Loucy (cell line): ENCODE data around the gene BCL2L12.

ENCODE experiments used
- H2AFZ ChIP-seq: fragments of 200-600 bp; sonication (generic); 2 replicates; pipeline ENCODE4 v1.6.0; 2016; ENCODE audit warnings: antibody characterized with exemption, mild to moderate bottlenecking, low read length, moderate library complexity
- H3F3A ChIP-seq: fragments of 200-600 bp; 2 replicates; pipeline ENCODE4 v1.6.0; 2016; ENCODE audit warnings: antibody characterized with exemption, low read depth, mild to moderate bottlenecking
- H3K27me3 ChIP-seq: fragments of 200-600 bp; sonication (generic); 2 replicates; pipeline ENCODE4 v1.6.1; 2014; ENCODE audit warnings: low read length, mild to moderate bottlenecking; ENCODE audit not compliant: insufficient read depth, poor library complexity, severe bottlenecking
- H3K36me3 ChIP-seq: fragments of 200-600 bp; sonication (generic); 2 replicates; pipeline ENCODE4 v1.6.1; 2016; ENCODE audit warnings: low read length; ENCODE audit not compliant: insufficient read depth
- H3K4me1 ChIP-seq: fragments of 200-600 bp; sonication (generic); 2 replicates; pipeline ENCODE4 v1.5.1; 2014; ENCODE audit warnings: low read length, mild to moderate bottlenecking; ENCODE audit not compliant: insufficient read depth, poor library complexity, severe bottlenecking
- H3K4me2 ChIP-seq: fragments of 200-600 bp; sonication (generic); 2 replicates; pipeline ENCODE4 v1.6.0; 2014; ENCODE audit warnings: antibody characterized with exemption, low read length, low read depth, mild to moderate bottlenecking; ENCODE audit not compliant: poor library complexity, severe bottlenecking
- H3K4me3 ChIP-seq: fragments of 200-600 bp; sonication (generic); 2 replicates; pipeline ENCODE4 v1.5.1; 2014; ENCODE audit warnings: low read length, mild to moderate bottlenecking, mixed read lengths; ENCODE audit not compliant: poor library complexity, severe bottlenecking
- H3K79me2 ChIP-seq: fragments of 200-600 bp; sonication (generic); 2 replicates; pipeline ENCODE4 v1.6.1; 2014; ENCODE audit warnings: low read length; ENCODE audit not compliant: insufficient read depth
- H3K9ac ChIP-seq: fragments of 200-600 bp; sonication (generic); 2 replicates; pipeline ENCODE4 v1.6.0; 2014; ENCODE audit warnings: mild to moderate bottlenecking, low read depth, low read length, moderate library complexity; ENCODE audit not compliant: poor library complexity, severe bottlenecking
- H3K9me2 ChIP-seq: fragments of 200-600 bp; sonication (generic); replicated peaks from 2 replicates; pipeline ENCODE4 v1.6.1; 2016; ENCODE audit warnings: low read depth, low read length, mixed read lengths
- H3K9me3 ChIP-seq: fragments of 200-600 bp; sonication (generic); 2 replicates; pipeline ENCODE4 v1.6.1; 2014; ENCODE audit warnings: mild to moderate bottlenecking, antibody characterized with exemption, low read length, low read depth; ENCODE audit not compliant: insufficient read depth
- H4K20me1 ChIP-seq: fragments of 200-600 bp; sonication (generic); 2 replicates; pipeline ENCODE4 v1.6.0; 2014; ENCODE audit warnings: antibody characterized with exemption, low read length, mild to moderate bottlenecking; ENCODE audit not compliant: insufficient read depth, poor library complexity, severe bottlenecking
- EZH2phosphoT487 ChIP-seq: fragments of 200-600 bp; IDR thresholded peaks from 2 replicates; pipeline ENCODE4 v1.6.1; 2018; ENCODE audit warnings: antibody characterized with exemption, mild to moderate bottlenecking, moderate library complexity, borderline replicate concordance
- TF ChIP-seq, protein P1 (sequence below): fragments of 200-600 bp; sonication (generic); conservative IDR thresholded peaks from 2 replicates; pipeline ENCODE4 v1.5.1; 2014; ENCODE audit warnings: mild to moderate bottlenecking, antibody characterized with exemption, low read length

The BCL2L12 gene

DNA sequence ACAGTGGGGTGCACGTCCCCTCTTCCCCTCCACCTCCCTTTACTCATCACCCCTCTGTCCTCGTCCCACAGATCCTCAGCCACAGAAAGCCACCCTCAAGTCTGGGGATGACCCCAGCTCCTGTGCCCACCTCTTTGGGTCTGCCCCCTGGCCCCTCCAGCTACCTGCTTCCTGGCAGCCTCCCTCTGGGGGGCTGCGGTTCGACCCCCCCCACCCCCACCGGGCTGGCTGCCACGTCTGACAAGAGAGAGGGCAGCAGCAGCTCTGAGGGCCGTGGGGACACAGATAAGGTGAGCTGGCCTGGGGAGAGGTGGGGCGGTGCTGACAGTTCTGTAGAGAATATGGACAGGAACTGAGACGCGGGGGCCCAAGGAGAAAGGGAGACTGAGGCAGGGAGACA, 11.2 kb upstream of the BCL2L12 start:
- no peak for TF ChIP-seq EZH2phosphoT487
- TF ChIP-seq, protein P1, sequence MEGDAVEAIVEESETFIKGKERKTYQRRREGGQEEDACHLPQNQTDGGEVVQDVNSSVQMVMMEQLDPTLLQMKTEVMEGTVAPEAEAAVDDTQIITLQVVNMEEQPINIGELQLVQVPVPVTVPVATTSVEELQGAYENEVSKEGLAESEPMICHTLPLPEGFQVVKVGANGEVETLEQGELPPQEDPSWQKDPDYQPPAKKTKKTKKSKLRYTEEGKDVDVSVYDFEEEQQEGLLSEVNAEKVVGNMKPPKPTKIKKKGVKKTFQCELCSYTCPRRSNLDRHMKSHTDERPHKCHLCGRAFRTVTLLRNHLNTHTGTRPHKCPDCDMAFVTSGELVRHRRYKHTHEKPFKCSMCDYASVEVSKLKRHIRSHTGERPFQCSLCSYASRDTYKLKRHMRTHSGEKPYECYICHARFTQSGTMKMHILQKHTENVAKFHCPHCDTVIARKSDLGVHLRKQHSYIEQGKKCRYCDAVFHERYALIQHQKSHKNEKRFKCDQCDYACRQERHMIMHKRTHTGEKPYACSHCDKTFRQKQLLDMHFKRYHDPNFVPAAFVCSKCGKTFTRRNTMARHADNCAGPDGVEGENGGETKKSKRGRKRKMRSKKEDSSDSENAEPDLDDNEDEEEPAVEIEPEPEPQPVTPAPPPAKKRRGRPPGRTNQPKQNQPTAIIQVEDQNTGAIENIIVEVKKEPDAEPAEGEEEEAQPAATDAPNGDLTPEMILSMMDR, result no peak
- Histone ChIP-seq H3K27me3 (no peaks in the 10 kb centered on the region), H3K9me3 (no peaks in the 10 kb centered on the region), H3K4me3 (no peak overlapping the region), H4K20me1 (no peaks in the 10 kb centered on the region), H3K4me2 (no peak overlapping the region), H2AFZ (no peak overlapping the region), H3K79me2 (no peaks in the 10 kb centered on the region), H3K9me2 (no peaks in the 10 kb centered on the region), H3F3A (no peaks in the 10 kb centered on the region), H3K4me1 (no peaks in the 10 kb centered on the region), H3K9ac (no peak overlapping the region), H3K36me3 (peaks cover 51% of the 10 kb centered on the region; the same call in 1 of the 2 replicates)

DNA sequence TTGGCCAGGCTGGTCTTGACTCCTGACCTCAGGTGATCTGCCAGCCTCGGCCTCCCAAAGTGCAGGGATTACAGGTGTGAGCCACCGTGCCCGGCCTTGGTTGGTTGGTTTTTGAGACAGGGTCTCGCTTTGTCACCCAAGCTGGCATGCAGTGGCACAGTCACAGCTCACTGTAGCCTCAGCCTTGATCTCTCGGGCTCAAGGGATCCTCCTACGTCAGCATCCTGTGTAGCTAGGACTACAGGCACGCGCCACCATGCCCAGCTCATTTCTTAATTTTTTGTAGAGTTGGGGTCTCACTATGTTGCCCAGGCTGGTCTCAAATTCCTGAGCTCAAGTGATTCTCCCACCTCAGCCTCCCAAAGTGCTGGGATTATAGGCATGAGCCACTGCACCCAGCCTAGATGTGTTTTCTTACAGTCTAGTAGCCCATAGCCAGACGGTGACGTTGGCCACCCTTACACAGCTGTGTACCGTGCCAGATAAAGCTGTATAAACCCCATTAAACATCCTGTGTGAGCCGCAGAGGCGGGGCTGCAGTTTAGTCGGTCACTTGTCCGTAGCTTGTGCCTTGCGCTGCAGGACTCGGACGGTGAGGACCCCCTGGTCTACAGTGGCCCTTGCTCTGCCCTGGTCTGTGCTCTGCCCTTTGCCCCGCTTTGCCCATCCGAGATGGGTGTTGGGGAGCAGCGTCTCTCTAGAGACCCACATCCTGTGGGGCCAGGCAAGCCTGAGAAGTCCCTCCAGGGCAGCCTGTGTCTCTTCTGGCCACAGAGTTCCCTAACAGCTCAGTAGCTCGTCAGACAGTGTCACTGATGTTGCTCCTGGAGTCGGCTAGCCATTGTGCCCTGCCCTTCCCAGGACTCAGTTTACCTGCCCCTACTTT, 9.9 kb upstream of the BCL2L12 start:
- Histone ChIP-seq H3K4me3 (no peak overlapping the region), H3K9me3 (no peaks in the 10 kb centered on the region), H3F3A (no peaks in the 10 kb centered on the region), H3K4me1 (no peaks in the 10 kb centered on the region), H3K36me3 (peaks cover 54% of the 10 kb centered on the region; the same call in 1 of the 2 replicates), H3K79me2 (no peaks in the 10 kb centered on the region), H3K27me3 (no peaks in the 10 kb centered on the region), H2AFZ (no peak overlapping the region), H4K20me1 (no peaks in the 10 kb centered on the region), H3K9ac (no peak overlapping the region), H3K4me2 (no peak overlapping the region), H3K9me2 (no peaks in the 10 kb centered on the region)
- no peak for TF ChIP-seq EZH2phosphoT487
- TF ChIP-seq, protein P1, result no peak

DNA sequence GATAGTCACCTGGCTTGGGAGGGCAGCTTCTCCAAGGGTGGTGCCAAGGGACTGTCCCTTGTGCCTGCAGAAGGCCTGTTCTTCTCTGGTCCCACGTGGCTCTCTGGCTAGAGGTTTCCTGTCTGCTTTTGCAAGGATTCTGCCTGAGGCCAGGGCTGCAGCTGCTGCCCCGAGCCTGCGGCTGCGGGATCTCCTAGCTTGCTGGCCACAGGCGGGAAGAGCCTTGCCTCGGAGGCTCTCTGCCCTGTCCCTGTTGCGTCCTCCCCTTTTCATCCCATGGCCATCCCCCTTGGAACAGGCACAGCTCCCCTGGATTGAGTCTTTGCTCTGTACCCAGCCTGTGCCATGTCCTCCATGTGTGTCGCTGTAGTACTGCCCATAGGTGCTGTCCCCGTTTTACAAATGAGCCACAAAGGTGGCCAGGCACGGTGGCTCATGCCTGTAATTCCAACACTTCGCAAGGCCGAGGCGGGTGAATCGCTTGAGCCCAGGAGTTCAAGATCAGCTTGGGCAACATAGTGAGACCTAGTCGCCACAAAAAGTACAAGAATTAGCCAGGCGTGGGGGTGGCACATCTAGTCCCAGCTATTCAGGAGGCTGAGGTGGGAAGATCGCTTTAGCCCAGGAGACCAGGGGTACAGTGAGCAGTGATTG, 9.2 kb upstream of the BCL2L12 start:
- Histone ChIP-seq H3F3A (no peaks in the 10 kb centered on the region), H2AFZ (no peak overlapping the region), H3K9me3 (no peaks in the 10 kb centered on the region), H3K36me3 (peaks cover 60% of the 10 kb centered on the region; the same call in 1 of the 2 replicates), H4K20me1 (no peaks in the 10 kb centered on the region), H3K9me2 (no peaks in the 10 kb centered on the region), H3K4me3 (no peak overlapping the region), H3K27me3 (no peaks in the 10 kb centered on the region), H3K9ac (no peak overlapping the region), H3K79me2 (no peaks in the 10 kb centered on the region), H3K4me2 (no peak overlapping the region), H3K4me1 (no peaks in the 10 kb centered on the region)
- TF ChIP-seq, protein P1, result no peak
- no peak for TF ChIP-seq EZH2phosphoT487
